ENCODE measurements around the gene ITGAX.
A peak's percentile ranks its signal among the peaks of the same experiment; 100 is the strongest.
"Not testable (repeated sequence)": the region's sequence is repeated elsewhere in the genome, so short reads cannot be mapped to it uniquely, and the experiment has no call there.

ITGAX gene

GRCh38 chr16:31410082-31410481 lies 55.1 kb downstream of the ITGAX start:
- DNase-seq (ENCODE audit: low spot score): no peak

GRCh38 chr16:31411024-31411844 lies 56.3 kb downstream of the ITGAX start:
- DNase-seq (ENCODE audit: low spot score): no peak

- no peak for DNase-seq (ENCODE audit: low spot score)
Measured at GRCh38 chr16:31412750-31413149, 57.8 kb downstream of the ITGAX start.

GRCh38 chr16:31413381-31413780 lies 58.4 kb downstream of the ITGAX start:
- DNase-seq (ENCODE audit: low spot score): no peak

GRCh38 chr16:31413943-31414342 lies 59.0 kb downstream of the ITGAX start:
- DNase-seq (ENCODE audit: low spot score): no peak

- DNase-seq (ENCODE audit: low spot score): no peak
Measured at GRCh38 chr16:31414706-31415105, 59.7 kb downstream of the ITGAX start.

- DNase-seq (ENCODE audit: low spot score): no peak
Measured at GRCh38 chr16:31416371-31416770, 61.4 kb downstream of the ITGAX start.

- not testable (repeated sequence) for DNase-seq (ENCODE audit: low spot score)
Measured at GRCh38 chr16:31417036-31417435, 62.1 kb downstream of the ITGAX start.

- no peak for DNase-seq (ENCODE audit: low spot score)
Measured at GRCh38 chr16:31417916-31418315, 62.9 kb downstream of the ITGAX start.

GRCh38 chr16:31420037-31420436 lies 65.1 kb downstream of the ITGAX start:
- DNase-seq (ENCODE audit: low spot score): no peak

GRCh38 chr16:31421587-31421986 lies 66.6 kb downstream of the ITGAX start:
- peak; percentile 57 for DNase-seq (ENCODE audit: low spot score)

- no peak for DNase-seq (ENCODE audit: low spot score)
Measured at GRCh38 chr16:31423241-31423640, 68.3 kb downstream of the ITGAX start.

- no peak for DNase-seq (ENCODE audit: low spot score)
Measured at GRCh38 chr16:31423801-31424200, 68.8 kb downstream of the ITGAX start.

GRCh38 chr16:31427441-31428278 lies 72.7 kb downstream of the ITGAX start:
- DNase-seq (ENCODE audit: low spot score): peak; percentile 58

- no peak for DNase-seq (ENCODE audit: low spot score)
Measured at GRCh38 chr16:31428279-31428597, 73.3 kb downstream of the ITGAX start, which contains the start of gene COX6A2. TSS of gene COX6A2 (minus strand) at chr16:31428360. CDS start at chr16:31428325, 35 bp downstream.

- no peak for DNase-seq (ENCODE audit: low spot score)
Measured at GRCh38 chr16:31428638-31429247, 73.8 kb downstream of the ITGAX start.

GRCh38 chr16:31429314-31429713 lies 74.3 kb downstream of the ITGAX start:
- DNase-seq (ENCODE audit: low spot score): no peak

GRCh38 chr16:31429796-31430195 lies 74.8 kb downstream of the ITGAX start:
- no peak for DNase-seq (ENCODE audit: low spot score)

- DNase-seq (ENCODE audit: low spot score): no peak
Measured at GRCh38 chr16:31430380-31431052, 75.5 kb downstream of the ITGAX start.

All from CD4-positive, alpha-beta T cell treated with Interleukin-15 for 4 hours (primary cell).